DND-41 (cell line): Measurements from ENCODE around the gene PEF1.

ENCODE experiments used
- ATAC-seq: fragments of 200-7000 bp; cut with Tn5 transposase; 3 replicates; pipeline ENCODE4 v1.9.1; 2021; ENCODE audit warnings: low read depth; ENCODE audit not compliant: insufficient read depth
- DNase-seq: peaks from one replicate; pipeline ENCODE4 v3.0.0-alpha.2; 2020
- H2AFZ ChIP-seq: 2 replicates; pipeline ENCODE4 v1.6.0; 2012; ENCODE audit warnings: low read depth, low read length
- H3K27ac ChIP-seq: 2 replicates; pipeline ENCODE4 v1.5.1; 2012; ENCODE audit warnings: low read length, inconsistent platforms
- H3K27me3 ChIP-seq: fragments of 200-600 bp; sonication (generic); 2 replicates; pipeline ENCODE4 v1.6.0; 2012; ENCODE audit warnings: low read length, mild to moderate bottlenecking, inconsistent platforms; ENCODE audit not compliant: insufficient read depth, poor library complexity
- H3K36me3 ChIP-seq: 2 replicates; pipeline ENCODE4 v1.5.1; 2012; ENCODE audit warnings: low read length, inconsistent platforms; ENCODE audit not compliant: insufficient read depth
- H3K4me1 ChIP-seq: 2 replicates; pipeline ENCODE4 v1.5.1; 2012; ENCODE audit warnings: mild to moderate bottlenecking, low read length; ENCODE audit not compliant: insufficient read depth
- H3K4me2 ChIP-seq: 2 replicates; pipeline ENCODE4 v1.6.0; 2012; ENCODE audit warnings: mild to moderate bottlenecking, moderate library complexity, low read length, inconsistent platforms; ENCODE audit not compliant: insufficient read depth
- H3K4me3 ChIP-seq, 2 experiments: fragments of 200-600 bp in 1 of 2; shearing (Covaris generic) in 1 of 2; 2 replicates each; pipeline ENCODE4 v1.5.1; 2012 to 2016; ENCODE audit warnings: inconsistent platforms in 2 of 2, low read length in 2 of 2, mild to moderate bottlenecking in 2 of 2, low read depth in 1 of 2, moderate library complexity in 1 of 2
- H3K79me2 ChIP-seq: 2 replicates; pipeline ENCODE4 v1.6.0; 2012; ENCODE audit warnings: low read length, inconsistent platforms; ENCODE audit not compliant: insufficient read depth
- H3K9ac ChIP-seq: 2 replicates; pipeline ENCODE4 v1.6.0; 2012; ENCODE audit warnings: low read depth, mild to moderate bottlenecking, inconsistent platforms, low read length, moderate library complexity
- H3K9me3 ChIP-seq: 2 replicates; pipeline ENCODE4 v1.5.1; 2012; ENCODE audit warnings: low read length, moderate library complexity, mild to moderate bottlenecking, inconsistent platforms; ENCODE audit not compliant: insufficient read depth, severe bottlenecking
- H4K20me1 ChIP-seq: 2 replicates; pipeline ENCODE4 v1.6.0; 2012; ENCODE audit warnings: low read length; ENCODE audit not compliant: insufficient read depth
- CTCF ChIP-seq: IDR thresholded peaks from 2 replicates; pipeline ENCODE4 v1.5.1; 2012; ENCODE audit warnings: borderline replicate concordance, low read length, moderate library complexity, mild to moderate bottlenecking; ENCODE audit not compliant: poor library complexity, severe bottlenecking; ENCODE audit errors: extremely low read depth
- EZH2 ChIP-seq: IDR thresholded peaks from 3 replicates; pipeline ENCODE4 v1.6.1; 2012; ENCODE audit warnings: borderline replicate concordance, low read depth, mild to moderate bottlenecking, moderate library complexity, low read length, inconsistent platforms; ENCODE audit not compliant: severe bottlenecking

The PEF1 gene

GRCh38 chr1:31655756-31656155 lies 11.1 kb upstream of the PEF1 start:
- Histone ChIP-seq H3K4me2 (no peak overlapping the region), H4K20me1 (peaks cover 3% of the 10 kb centered on the region; the same call in 1 of the 2 replicates), H3K4me1 (no peaks in the 10 kb centered on the region), H3K27me3 (peaks cover 3% of the 10 kb centered on the region), H2AFZ (no peak overlapping the region), H3K79me2 (no peaks in the 10 kb centered on the region), H3K36me3 (no peaks in the 10 kb centered on the region), H3K9ac (no peak overlapping the region), H3K9me3 (no peaks in the 10 kb centered on the region), H3K4me3 (no peak overlapping the region), H3K27ac (no peak overlapping the region)
- DNase-seq (no peak), ATAC-seq (no peak)
- no peak for TF ChIP-seq EZH2
- TF ChIP-seq CTCF = no peak

- H4K20me1 ChIP-seq = peaks cover 3% of the 10 kb centered on the region; the same call in 1 of the 2 replicates
- H3K4me1 ChIP-seq = no peaks in the 10 kb centered on the region
- H3K9me3 ChIP-seq = no peaks in the 10 kb centered on the region
- no peaks in the 10 kb centered on the region for H3K36me3 ChIP-seq
- ATAC-seq (no peak), DNase-seq (no peak)
- H3K79me2 ChIP-seq = no peaks in the 10 kb centered on the region
- H2AFZ ChIP-seq = no peak overlapping the region
- no peak overlapping the region for H3K27ac ChIP-seq
- TF ChIP-seq CTCF (no peak), EZH2 (no peak)
- H3K27me3 ChIP-seq = peaks cover 3% of the 10 kb centered on the region
- H3K4me2 ChIP-seq = no peak overlapping the region
- H3K4me3 ChIP-seq = no peak overlapping the region
- no peak overlapping the region for H3K9ac ChIP-seq
Measured at GRCh38 chr1:31655104-31655503, 10.4 kb upstream of the PEF1 start.

GRCh38 chr1:31654474-31654776 lies 9.7 kb upstream of the PEF1 start:
- no peak overlapping the region for H2AFZ ChIP-seq
- peaks cover 7% of the 10 kb centered on the region for H3K27me3 ChIP-seq
- DNase-seq = no peak
- ATAC-seq = no peak
- no peak overlapping the region for H3K4me2 ChIP-seq
- no peaks in the 10 kb centered on the region for H3K79me2 ChIP-seq
- H3K27ac ChIP-seq = no peak overlapping the region
- H3K9me3 ChIP-seq = no peaks in the 10 kb centered on the region
- no peaks in the 10 kb centered on the region for H3K36me3 ChIP-seq
- no peak overlapping the region for H3K9ac ChIP-seq
- TF ChIP-seq EZH2 = no peak
- TF ChIP-seq CTCF = no peak
- H3K4me3 ChIP-seq = no peak overlapping the region
- H4K20me1 ChIP-seq = peaks cover 3% of the 10 kb centered on the region; the same call in 1 of the 2 replicates
- H3K4me1 ChIP-seq = no peaks in the 10 kb centered on the region
